Heart left ventricle (tissue), 13 donors: ENCODE measurements around the gene BCL2.

Experiments
- CTCF ChIP-seq, 12 donors: fragments of 200-600 bp; sonication (generic) in 4 of 12; IDR thresholded peaks; one replicate each; pipeline versions ENCODE4 v1.5.0 to v1.8.0; 2018 to 2022; ENCODE audit warnings: antibody characterized with exemption in 12 of 12, mild to moderate bottlenecking in 5 of 12
- POLR2A ChIP-seq, 2 donors: fragments of 450-650 bp; IDR thresholded peaks; one replicate each; pipeline ENCODE4 v1.6.1; 2017; ENCODE audit warnings: antibody characterized with exemption in 2 of 2, mild to moderate bottlenecking in 2 of 2, moderate library complexity in 2 of 2
- donor health status: ischemic (EF 13 %, LVEDD 7.1; RV severe dilation, severe dysfunction).
- donor health status: DM: no; HTN: yes; CAD: no.
- donor health status: DM: no; HTN: no; CAD: no.
- donor health status: ischemic (EF 25% LVEDD 6.9; RV normal size, moderate dysfunction).
- donor health status: ischemic (EF 25% LVEDD 5.7; RV mildly dilated, moderate dysfunction).
- donor health status: ischemic (EF 35%, LVEDD 5.7; RV mildly dilated, moderate dysfunction).
- donor health status: nonischemic (EF 11% LVEDD 7.7; RV severe dilation, severe dysfunction).
- donor health status: DM: yes; HTN: yes; CAD: no.
- donor health status: PGD.
- donor health status: ischemic (EF 29% LVEDD 5.4; RV normal size, mild dysfunction).
- donor health status: nonischemic (EF 23%, LVEDD 6.1; RV moderate dilation, normal function).

DNA sequence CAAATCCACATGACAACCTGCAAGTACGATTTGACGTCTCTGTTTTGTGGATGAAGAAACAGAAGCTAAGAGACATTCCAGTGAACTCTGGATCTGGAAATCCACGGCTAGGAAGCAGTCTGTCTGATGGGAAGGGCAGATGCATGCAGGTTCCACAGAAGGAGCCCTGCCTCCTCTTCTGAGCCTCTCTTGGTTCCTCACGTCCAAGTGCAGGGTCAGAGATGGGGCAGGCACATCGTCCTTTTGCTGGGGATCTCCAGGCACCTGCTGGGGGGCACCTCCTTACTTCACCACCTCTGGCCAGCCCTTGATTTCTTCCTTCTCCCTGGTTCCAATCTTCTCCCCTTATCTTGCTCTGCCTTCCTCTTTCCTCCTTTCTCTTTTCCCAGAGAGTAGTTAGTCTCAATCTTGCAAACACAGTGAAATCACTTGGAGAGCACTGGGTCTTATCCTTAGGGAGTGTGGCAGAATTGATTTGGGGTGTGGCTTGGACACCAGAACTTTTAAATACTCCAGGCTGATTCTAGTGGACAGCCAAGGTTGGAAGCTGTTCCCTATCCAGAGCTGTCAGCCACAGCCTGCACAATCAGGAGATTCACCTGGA, 137.8 kb downstream of the BCL2 start:
- TF ChIP-seq CTCF (IDR thresholded peaks at IDR 0.05) (no peak), POLR2A (IDR thresholded peaks at IDR 0.05) (no peak)
